Endothelial cell of umbilical vein (primary cell): Measurements from ENCODE around the gene ARHGEF28. TPM values are rescaled to one million over a fixed set of nuclear protein-coding genes. Genes with fewer than 3 reads are reported as not detected.

Experiments
- BruUV-seq: library from RNA; stranded (reverse); fragments of 400-500 nt; replicated peaks from 2 replicates; lab custom pipeline; 2021; lab: Mats Ljungman, UMichigan
- CTCF ChIA-PET: fragments of 300-600, 350-600 bp; sonication (Branson Sonifier 250); formaldehyde crosslinking; loops from one replicate; lab custom pipeline; 2021; ENCODE audit warnings: antibody characterized with exemption, inconsistent platforms; lab: Charles Lee
- POLR2A ChIA-PET: fragments of 300-600, 350-600 bp; sonication (Branson Sonifier 250); formaldehyde crosslinking; loops from one replicate; lab custom pipeline; 2021; ENCODE audit warnings: antibody characterized with exemption, inconsistent platforms; lab: Charles Lee
- DNase-seq: peaks from one replicate; pipeline ENCODE4 v3.0.0-alpha.2; 2011; ENCODE audit warnings: low read depth, low spot score
- FAIRE-seq: peaks from 2 replicates; lab custom pipeline; 2011; peaks lifted over from hg19 to GRCh38; lab: Jason Lieb, UNC
- H2AFZ ChIP-seq: 2 replicates; pipeline ENCODE4 v1.6.0; 2012; ENCODE audit warnings: low read depth, low read length, control low read depth, inconsistent platforms
- H3K27ac ChIP-seq: 2 replicates; pipeline ENCODE4 v1.5.1; 2011; ENCODE audit warnings: low read depth, mild to moderate bottlenecking, control low read depth, low read length, moderate library complexity; ENCODE audit not compliant: insufficient read depth
- H3K27me3 ChIP-seq, 2 experiments: 2 replicates each; pipeline versions ENCODE4 v1.6.0 to v1.6.1; 2011; ENCODE audit warnings: low read length in 2 of 2, mixed read lengths in 1 of 2; ENCODE audit not compliant: control insufficient read depth in 2 of 2, insufficient read depth in 2 of 2
- H3K36me3 ChIP-seq, 2 experiments: 2 replicates in 1 of 2; 3 replicates in 1 of 2; pipeline ENCODE4 v1.5.1; 2011; ENCODE audit warnings: low read length in 2 of 2, mild to moderate bottlenecking in 1 of 2, moderate library complexity in 1 of 2; ENCODE audit not compliant: control insufficient read depth in 2 of 2, insufficient read depth in 2 of 2; ENCODE audit errors: extremely low read depth in 1 of 2
- H3K4me1 ChIP-seq: 3 replicates; pipeline ENCODE4 v1.5.1; 2011; ENCODE audit warnings: mild to moderate bottlenecking, low read length; ENCODE audit not compliant: control insufficient read depth, insufficient read depth; ENCODE audit errors: extremely low read depth
- H3K4me2 ChIP-seq: 2 replicates; pipeline ENCODE4 v1.6.1; 2011; ENCODE audit warnings: low read length, control low read depth, mixed read lengths; ENCODE audit not compliant: insufficient read depth
- H3K4me3 ChIP-seq, 3 experiments: fragments of 200-600 bp in 1 of 3; sonication (generic), shearing (Covaris generic) in 1 of 3; replicated peaks in 1 of 3; 2 replicates each; pipeline ENCODE4 v1.5.1; 2011 to 2016; ENCODE audit warnings: control low read depth in 3 of 3, low read length in 3 of 3, mild to moderate bottlenecking in 2 of 3, inconsistent platforms in 1 of 3, low read depth in 1 of 3, moderate library complexity in 1 of 3; ENCODE audit not compliant: insufficient read depth in 1 of 3
- H3K79me2 ChIP-seq: 2 replicates; pipeline ENCODE4 v1.6.0; 2012; ENCODE audit warnings: low read length, inconsistent platforms; ENCODE audit not compliant: control insufficient read depth, insufficient read depth
- H3K9ac ChIP-seq: replicated peaks from 2 replicates; pipeline ENCODE3; 2011; ENCODE audit warnings: low read length, control low read depth; ENCODE audit not compliant: insufficient read depth; ENCODE audit errors: extremely low read depth
- H3K9me1 ChIP-seq: replicated peaks from 3 replicates; pipeline ENCODE4 v1.6.0; 2011; ENCODE audit warnings: mild to moderate bottlenecking, low read length; ENCODE audit not compliant: control insufficient read depth, insufficient read depth; ENCODE audit errors: extremely low read depth
- H3K9me3 ChIP-seq: replicated peaks from 2 replicates; pipeline ENCODE4 v1.5.1; 2012; ENCODE audit warnings: low read length, inconsistent platforms; ENCODE audit not compliant: control insufficient read depth, insufficient read depth
- H4K20me1 ChIP-seq: replicated peaks from 2 replicates; pipeline ENCODE3; 2011; ENCODE audit warnings: mild to moderate bottlenecking, low read length; ENCODE audit not compliant: control insufficient read depth, insufficient read depth; ENCODE audit errors: extremely low read depth
- CTCF ChIP-seq, 2 donors: IDR thresholded peaks; 1 replicate in 1 of 2; 2 replicates in 1 of 2; pipeline ENCODE4 v1.5.1; 2011; ENCODE audit warnings: low read length in 2 of 2, mild to moderate bottlenecking in 2 of 2, moderate library complexity in 2 of 2, control low read depth in 1 of 2, inconsistent platforms in 1 of 2, low read depth in 1 of 2; ENCODE audit not compliant: insufficient read depth in 1 of 2; ENCODE audit errors: extremely low read depth in 1 of 2
- EZH2 ChIP-seq: IDR thresholded peaks from 2 replicates; pipeline ENCODE4 v1.6.1; 2012; ENCODE audit warnings: borderline replicate concordance, low read depth, mild to moderate bottlenecking, moderate library complexity, low read length, inconsistent platforms; ENCODE audit not compliant: severe bottlenecking
- FOS ChIP-seq: IDR thresholded peaks from 2 replicates; pipeline ENCODE4 v1.6.1; 2011; ENCODE audit warnings: mild to moderate bottlenecking, low read length, moderate library complexity, borderline replicate concordance; ENCODE audit not compliant: insufficient read depth
- GATA2 ChIP-seq: IDR thresholded peaks from 2 replicates; pipeline ENCODE4 v1.7.0; 2011; ENCODE audit warnings: low read depth, mild to moderate bottlenecking, moderate library complexity, mixed read lengths, low read length; ENCODE audit not compliant: insufficient read length, insufficient read depth
- JUN ChIP-seq: IDR thresholded peaks from 2 replicates; pipeline ENCODE4 v1.6.1; 2011; ENCODE audit warnings: borderline replicate concordance, low read depth; ENCODE audit not compliant: insufficient read length, insufficient read depth
- MAX ChIP-seq: IDR thresholded peaks from 2 replicates; pipeline ENCODE4 v1.6.1; 2011; ENCODE audit not compliant: insufficient read depth, insufficient read length
- MYC ChIP-seq: IDR thresholded peaks from one replicate; pipeline ENCODE4 v1.6.1; 2011; ENCODE audit warnings: mild to moderate bottlenecking, low read depth, low read length
- POLR2A ChIP-seq: IDR thresholded peaks from 2 replicates; pipeline ENCODE4 v1.6.1; 2012; ENCODE audit warnings: low read depth, mild to moderate bottlenecking, control low read depth, low read length
- POLR2AphosphoS5 ChIP-seq: IDR thresholded peaks from 2 replicates; pipeline ENCODE4 v1.6.1; 2012; ENCODE audit warnings: low read depth, mild to moderate bottlenecking, control low read depth, low read length, moderate library complexity; ENCODE audit not compliant: insufficient read depth
- dilution Hi-C: fragments of 300-500 bp; cut with MboI; formaldehyde crosslinking; loops from one replicate; pipeline ENCODE4 v1.15.0; 2019; ENCODE audit warnings: low sequenced_read_pairs; ENCODE audit not compliant: extremely low pct_ligation_motif_present
- intact Hi-C: fragments of 100-400 bp; cut with micrococcal nuclease; formaldehyde crosslinking; loops from one replicate; pipeline ENCODE4 v1.10.0; 2022
- polyA plus RNA-seq, 4 experiments: library from polyadenylated mRNA; depleted of rRNA in 3 of 4; stranded (reverse) in 3 of 4; unstranded in 1 of 4; fragments of >200 nt; gene quantifications; 2 replicates each; pipeline versions ENCODE4 v1.2.1 to v1.2.3, GENCODE V29; 2011 to 2012; ENCODE audit warnings: missing spikeins in 1 of 4
- total RNA-seq: library from RNA; stranded (reverse); gene quantifications from 2 replicates; pipeline ENCODE4 v1.2.3, GENCODE V29; 2021

Gene ARHGEF28
- total and polyA plus RNA-seq, 2 donors (not counting 3 experiments of a cell fraction or from before 2014, with no cell fraction given), result 29.5 to 108 TPM

- Histone ChIP-seq H3K27ac (peak overlapping the region; percentile 97), H3K4me2 (peak overlapping the region; percentile 87), H3K36me3 (peaks cover 3 to 10% of the 10 kb centered on the region in 2 experiments), H3K9me1 (no peaks in the 10 kb centered on the region), H3K79me2 (peaks cover 84% of the 10 kb centered on the region), H3K4me1 (peaks cover 73% of the 10 kb centered on the region), H3K4me3 (no peak overlapping the region), H3K9ac (peak overlapping the region; percentile 92), H3K27me3 (no peaks in the 10 kb centered on the region), H2AFZ (no peak overlapping the region), H3K9me3 (no peaks in the 10 kb centered on the region), H4K20me1 (no peaks in the 10 kb centered on the region)
- peak; percentile 63 for DNase-seq
- dilution Hi-C loops, result no loop called here
- ChIA-PET CTCF (interaction anchor here (0.9 to 4.9 kb wide), 5 partner anchors 16 to 105 kb away, joined by 4 to 29 read pairs (median 6); no protein-coding TSS in a partner anchor), POLR2A (interaction anchor here (0.8 to 1.8 kb wide), 2 partner anchors 10 to 11 kb away, joined by 5 to 6 read pairs; no protein-coding TSS in a partner anchor)
- intact Hi-C loops, result no loop called here
- BruUV-seq, result no TSS peak
- TF ChIP-seq POLR2AphosphoS5, result no peak
- no peak for TF ChIP-seq EZH2
- no peak for TF ChIP-seq CTCF (IDR thresholded peaks at IDR 0.05; ENCODE audit: extremely low read depth in 1 of 2, insufficient read depth in 1 of 2, low read depth in 1 of 2, low read length in 2 of 2)
- TF ChIP-seq FOS, result no peak
- no peak for TF ChIP-seq GATA2
- no peak for TF ChIP-seq MYC
- TF ChIP-seq JUN, result no peak
- TF ChIP-seq MAX, result no peak
- no peak for TF ChIP-seq POLR2A
- no peak for FAIRE-seq
These were observed 11.6 kb downstream of the ARHGEF28 start for GRCh38 chr5:73637565-73637964.
